Lung (tissue), 12 donors: ENCODE measurements around the gene CRNKL1. TPM values are rescaled to one million over a fixed set of nuclear protein-coding genes. Genes with fewer than 3 reads are reported as not detected.

ENCODE experiments used
- ATAC-seq: fragments of 200-7000 bp; cut with Tn5 transposase; one replicate; pipeline ENCODE4 v1.9.1; 2020; ENCODE audit warnings: moderate number of reproducible peaks; ENCODE audit not compliant: insufficient read depth, low FRiP score
- DNase-seq, 3 donors: peaks; one replicate each; pipeline ENCODE4 v3.0.0-alpha.2; 2013 to 2017
- H3K27ac ChIP-seq, 2 donors: one replicate each; pipeline ENCODE4 v1.5.1; 2013; ENCODE audit warnings: mild to moderate bottlenecking in 2 of 2, moderate library complexity in 2 of 2, control low read depth in 1 of 2, inconsistent platforms in 1 of 2, low read depth in 1 of 2, low read length in 1 of 2
- H3K27me3 ChIP-seq, 3 donors: one replicate each; pipeline ENCODE4 v1.5.1; 2013; ENCODE audit warnings: low read length in 2 of 3; ENCODE audit not compliant: control insufficient read depth in 3 of 3, insufficient read depth in 3 of 3
- H3K36me3 ChIP-seq, 4 donors: one replicate each; pipeline ENCODE4 v1.5.1; 2013; ENCODE audit warnings: low read length in 4 of 4, mild to moderate bottlenecking in 1 of 4, moderate library complexity in 1 of 4; ENCODE audit not compliant: control insufficient read depth in 4 of 4, insufficient read depth in 4 of 4
- H3K4me1 ChIP-seq, 5 donors: one replicate each; pipeline ENCODE4 v1.5.1; 2013; ENCODE audit warnings: low read length in 5 of 5, mild to moderate bottlenecking in 2 of 5, moderate library complexity in 1 of 5; ENCODE audit not compliant: control insufficient read depth in 5 of 5, insufficient read depth in 5 of 5
- H3K4me3 ChIP-seq: one replicate; pipeline ENCODE4 v1.5.1; 2013; ENCODE audit warnings: mild to moderate bottlenecking, control low read depth, moderate library complexity
- H3K9ac ChIP-seq, 2 donors: one replicate each; pipeline ENCODE4 v1.5.1; 2013; ENCODE audit warnings: low read length in 2 of 2, control low read depth in 1 of 2; ENCODE audit not compliant: insufficient read depth in 1 of 2
- H3K9me3 ChIP-seq, 4 donors: one replicate each; pipeline ENCODE4 v1.5.1; 2013; ENCODE audit warnings: low read length in 3 of 4, mild to moderate bottlenecking in 1 of 4, moderate library complexity in 1 of 4; ENCODE audit not compliant: control insufficient read depth in 4 of 4, insufficient read depth in 3 of 4
- CTCF ChIP-seq: IDR thresholded peaks from 2 replicates; pipeline ENCODE4 v1.5.1; 2012; ENCODE audit warnings: mild to moderate bottlenecking; ENCODE audit errors: control extremely low read depth, extremely low read depth
- WGBS, 2 donors: extraction: QIAGEN DNeasy Blood & Tissue Kit; methylation state at CpG; one replicate each; pipeline ENCODE4 v1.1.7; 2013; 5-methylcytosine and 5-hydroxymethylcytosine counted together
- polyA plus RNA-seq, 2 donors: library from polyadenylated mRNA; stranded (reverse); fragments of 200-250 nt; gene quantifications; one replicate each; pipeline ENCODE4 v1.2.1, GENCODE V29; 2013
- total RNA-seq, 2 donors: library from RNA; depleted of rRNA in 1 of 2; stranded (reverse); fragments of >200 nt in 1 of 2; gene quantifications; one replicate each; pipeline ENCODE4 v1.2.1, GENCODE V29; 2014 to 2021
- donor health status: control.
- donor health status: control.
- donor health status: Bipolar disorder and iron deficiency.
- donor health status: healthy.
- donor health status: DM: yes; HTN: yes; CAD: no.

Gene CRNKL1
- total and polyA plus RNA-seq, 4 donors: 11.0 to 39.5 (median 20.4) TPM

DNA sequence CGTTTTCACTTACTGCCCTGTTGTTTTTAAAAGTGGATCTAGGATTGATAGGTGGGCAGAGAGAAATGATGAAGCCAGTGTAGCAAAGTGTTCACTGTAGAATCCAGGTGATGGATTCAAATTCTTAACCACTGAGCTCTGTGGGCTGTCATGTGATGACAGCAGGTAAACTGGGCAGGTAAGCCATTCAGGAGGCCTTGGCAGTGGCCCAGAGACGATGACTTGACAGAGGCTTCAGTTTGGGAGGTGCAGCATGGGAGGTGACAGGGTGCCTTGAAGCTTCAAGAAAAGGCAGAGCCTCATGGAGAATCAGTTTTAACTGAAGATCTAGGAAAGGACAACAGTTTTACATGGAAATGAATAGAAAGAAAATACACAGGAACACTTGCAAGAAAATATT, 33.1 kb downstream of the CRNKL1 start:
- Histone ChIP-seq H3K4me1 (peaks cover 10 to 26% (median 12%) of the 10 kb centered on the region in 5 donors), H3K27ac (no peak overlapping the region), H3K27me3 (no peaks in the 10 kb centered on the region), H3K9me3 (no peaks in the 10 kb centered on the region), H3K4me3 (no peak overlapping the region), H3K9ac (no peak overlapping the region), H3K36me3 (peaks cover 4 to 13% (median 7%) of the 10 kb centered on the region in 4 donors)
- WGBS, 2 donors: 73 to 85% methylated on average over 2 of the region's 2 CpGs
- DNase-seq (no peak), ATAC-seq (no peak)
- no peak for TF ChIP-seq CTCF

DNA sequence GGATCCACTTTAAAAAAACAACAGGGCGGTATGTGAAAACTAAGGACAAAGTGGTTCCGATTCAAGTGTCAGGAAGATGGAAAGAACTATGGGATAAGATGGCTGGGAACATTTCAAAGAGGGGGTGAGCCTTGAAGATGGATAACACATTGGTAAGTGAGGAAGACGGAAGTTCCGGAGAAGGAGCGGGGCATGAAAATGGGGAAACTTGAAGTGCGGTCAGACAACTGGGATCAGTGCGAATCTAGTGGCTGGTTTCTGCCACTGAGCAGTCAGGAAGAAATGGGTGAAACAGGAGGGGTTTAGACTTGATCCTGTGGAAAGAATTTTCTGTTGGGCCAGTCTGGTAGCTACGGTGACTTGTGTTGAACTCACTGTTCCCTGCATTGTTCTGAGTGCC, 33.9 kb downstream of the CRNKL1 start:
- no peak for TF ChIP-seq CTCF
- DNase-seq: no peak
- peak overlapping the region in 1 of 2 donors; percentile 88 for H3K9ac ChIP-seq
- 92% methylated on average over 8 of the region's 8 CpGs for WGBS, 2 donors
- H3K4me3 ChIP-seq: no peak overlapping the region
- no peak for ATAC-seq
- H3K27ac ChIP-seq: no peak overlapping the region
- H3K27me3 ChIP-seq: no peaks in the 10 kb centered on the region
- no peaks in the 10 kb centered on the region for H3K9me3 ChIP-seq
- peaks cover 10 to 26% (median 12%) of the 10 kb centered on the region in 5 donors for H3K4me1 ChIP-seq
- peaks cover 2 to 13% (median 6%) of the 10 kb centered on the region in 4 donors for H3K36me3 ChIP-seq

DNA sequence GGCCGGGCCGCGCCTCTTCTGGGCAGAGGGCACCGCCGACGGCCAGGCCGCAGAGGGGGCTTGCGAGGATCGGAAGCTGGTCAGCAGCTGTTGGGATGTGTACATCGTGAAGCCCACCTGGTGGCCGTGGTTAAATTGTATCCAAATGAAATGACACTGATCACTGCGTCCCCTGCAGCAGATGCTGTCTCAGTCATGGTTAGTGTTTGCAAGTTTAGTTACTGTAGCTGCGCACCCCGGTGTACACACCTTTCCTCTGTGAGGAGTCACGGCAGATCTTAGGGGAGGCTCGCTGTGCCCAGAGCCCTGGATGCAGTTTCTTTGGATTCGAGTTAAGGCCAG, 34.5 kb downstream of the CRNKL1 start:
- Histone ChIP-seq H3K27me3 (no peaks in the 10 kb centered on the region), H3K4me1 (peaks cover 10 to 26% (median 12%) of the 10 kb centered on the region in 5 donors), H3K4me3 (peak overlapping the region; percentile 96), H3K27ac (peak overlapping the region; percentile 50 to 86), H3K9ac (peak overlapping the region in 1 of 2 donors; percentile 88), H3K9me3 (no peaks in the 10 kb centered on the region), H3K36me3 (peaks cover 0 to 13% (median 5%) of the 10 kb centered on the region in 4 donors)
- 5 to 8% methylated on average over 17 of the region's 17 CpGs for WGBS, 2 donors
- TF ChIP-seq CTCF: no peak
- ATAC-seq: no peak
- peak in 1 of 3 donors; percentile 6 for DNase-seq
